Stimulated activated naive CD4-positive, alpha-beta T cell treated with Interleukin-2 at 50 U/mL for 16 hours (primary cell): ENCODE results near the gene NIPSNAP2.
"Not testable (repeated sequence)": the region's sequence is repeated elsewhere in the genome, so short reads cannot be mapped to it uniquely, and the experiment has no call there.

Experiments
- DNase-seq: peaks from one replicate; lab custom pipeline; 2025; lab: John Stamatoyannopoulos, UW

Gene NIPSNAP2

GRCh38 chr7:55964261-55965099, at the start of gene NIPSNAP2:
TSS of gene NIPSNAP2 (plus strand) at chr7:55964585. CDS start at chr7:55964610, 25 bp downstream.
- peak; percentile 50 for DNase-seq

DNA sequence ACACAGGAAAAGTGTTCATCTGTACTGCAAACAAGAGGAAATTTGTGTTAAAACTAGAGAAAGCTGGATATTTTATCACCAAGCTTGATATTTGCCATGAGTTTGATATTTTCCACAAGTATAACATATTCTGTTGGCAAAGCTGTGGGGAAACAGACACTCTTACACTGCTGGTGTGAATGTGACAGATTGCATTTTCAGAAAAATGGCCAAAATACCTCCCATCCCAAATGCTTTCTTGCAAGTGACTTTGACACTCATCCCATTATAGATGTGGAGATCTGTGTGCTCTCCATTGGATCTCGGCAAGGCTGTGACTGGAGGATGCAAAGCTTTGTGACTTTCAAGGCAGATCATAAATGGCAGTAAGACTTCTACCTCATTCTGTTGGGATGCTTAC, 46.6 kb upstream of the NIPSNAP2 start:
- DNase-seq = no peak

GRCh38 chr7:55928006-55928767, 36.2 kb upstream of the NIPSNAP2 start:
- DNase-seq = no peak

DNA sequence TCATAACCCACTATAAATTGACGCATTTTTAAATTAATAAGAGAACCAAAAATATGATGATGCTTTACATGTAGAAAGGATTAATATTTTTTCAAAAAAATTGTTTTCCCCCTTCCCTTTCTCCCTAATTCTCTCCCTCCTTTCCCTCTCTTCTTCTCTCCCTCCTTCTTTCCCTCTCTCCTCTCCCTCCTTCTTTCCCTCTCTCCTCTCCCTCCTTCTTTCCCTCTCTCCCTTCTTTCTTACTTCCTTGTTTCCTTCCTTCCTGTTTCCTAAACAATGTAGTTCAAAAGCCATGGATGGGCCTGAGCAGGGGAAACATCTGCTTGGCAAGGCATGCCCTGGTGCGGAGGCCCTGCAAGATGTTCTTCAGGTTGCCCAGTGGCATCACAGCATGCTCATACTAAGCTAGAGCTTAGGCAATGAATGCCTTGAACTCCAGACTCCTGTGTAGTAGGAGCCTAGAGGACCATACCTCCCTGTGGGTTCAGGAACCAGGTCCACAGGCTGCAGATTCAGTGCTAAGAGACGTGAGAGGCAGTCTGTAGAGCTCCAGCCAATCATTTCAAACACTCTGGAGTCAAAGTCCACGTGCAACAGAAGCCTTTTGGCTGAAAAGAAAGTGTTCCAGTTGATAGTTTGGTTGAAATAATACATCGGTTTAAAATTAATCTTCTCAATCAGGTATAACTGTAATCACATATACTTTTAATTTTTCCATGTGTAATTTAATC, 32.8 kb upstream of the NIPSNAP2 start:
- no peak for DNase-seq

- no peak for DNase-seq
Observed at GRCh38 chr7:55939514-55940123, 24.8 kb upstream of the NIPSNAP2 start.

GRCh38 chr7:55946545-55946944, 17.8 kb upstream of the NIPSNAP2 start:
- no peak for DNase-seq

DNA sequence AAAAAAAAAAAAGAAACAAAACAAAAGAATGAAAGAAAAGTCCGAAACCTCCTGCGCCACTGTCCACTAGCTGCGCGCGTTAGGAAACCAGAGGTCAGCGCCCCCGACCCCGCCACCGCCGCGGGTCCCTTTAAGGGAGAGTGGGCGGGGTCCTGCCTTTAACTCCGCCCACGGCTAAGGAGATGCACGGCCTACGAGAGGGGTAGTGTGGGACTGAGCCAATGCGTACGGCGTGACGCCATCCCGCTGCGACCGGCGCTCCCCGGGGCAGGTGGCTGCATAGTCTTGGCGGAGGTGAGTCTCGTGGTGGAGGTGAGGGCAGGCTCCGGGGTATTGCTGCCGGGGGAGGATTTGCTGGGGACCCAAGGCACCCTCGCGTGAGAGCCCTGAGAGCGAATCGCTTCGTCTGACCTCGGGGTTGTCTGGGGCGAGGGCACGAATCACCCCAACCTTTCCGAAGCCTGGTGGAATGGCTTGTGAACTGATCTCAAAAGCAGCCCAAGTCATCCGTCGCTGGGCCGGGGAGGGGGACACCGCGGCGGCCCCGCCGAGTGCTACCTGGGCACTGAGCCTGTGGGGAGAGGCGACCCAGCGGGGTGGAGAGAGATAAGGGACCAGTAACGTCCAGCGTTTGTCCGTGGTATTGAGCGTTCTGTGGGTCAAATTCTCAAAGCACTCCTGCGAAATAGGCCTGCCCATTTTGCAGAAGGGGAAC, 12.6 kb upstream of the NIPSNAP2 start, which contains the start of gene MRPS17:
TSS of gene MRPS17 (plus strand) at position 241 of the 715 bp plus-strand sequence. CDS start 1,319 bp downstream, outside the sequence.
- peak; percentile 92 for DNase-seq

DNA sequence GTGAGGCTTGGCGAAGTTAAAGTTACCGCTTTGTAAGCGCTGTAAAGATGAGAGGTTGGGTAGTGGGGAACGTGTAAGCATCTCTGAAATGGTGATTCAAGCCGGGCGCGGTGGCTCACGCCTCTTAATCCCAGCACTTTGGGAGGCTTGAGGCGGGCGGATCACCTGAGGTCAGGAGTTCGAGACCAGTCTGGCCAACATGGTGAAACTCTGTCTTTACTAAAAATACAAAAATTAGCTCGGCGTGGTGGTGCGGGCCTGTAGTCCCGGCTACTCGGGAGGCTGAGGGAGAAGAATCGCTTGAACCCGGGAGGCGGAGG, 12.1 kb upstream of the NIPSNAP2 start:
- DNase-seq = not testable (repeated sequence)

DNA sequence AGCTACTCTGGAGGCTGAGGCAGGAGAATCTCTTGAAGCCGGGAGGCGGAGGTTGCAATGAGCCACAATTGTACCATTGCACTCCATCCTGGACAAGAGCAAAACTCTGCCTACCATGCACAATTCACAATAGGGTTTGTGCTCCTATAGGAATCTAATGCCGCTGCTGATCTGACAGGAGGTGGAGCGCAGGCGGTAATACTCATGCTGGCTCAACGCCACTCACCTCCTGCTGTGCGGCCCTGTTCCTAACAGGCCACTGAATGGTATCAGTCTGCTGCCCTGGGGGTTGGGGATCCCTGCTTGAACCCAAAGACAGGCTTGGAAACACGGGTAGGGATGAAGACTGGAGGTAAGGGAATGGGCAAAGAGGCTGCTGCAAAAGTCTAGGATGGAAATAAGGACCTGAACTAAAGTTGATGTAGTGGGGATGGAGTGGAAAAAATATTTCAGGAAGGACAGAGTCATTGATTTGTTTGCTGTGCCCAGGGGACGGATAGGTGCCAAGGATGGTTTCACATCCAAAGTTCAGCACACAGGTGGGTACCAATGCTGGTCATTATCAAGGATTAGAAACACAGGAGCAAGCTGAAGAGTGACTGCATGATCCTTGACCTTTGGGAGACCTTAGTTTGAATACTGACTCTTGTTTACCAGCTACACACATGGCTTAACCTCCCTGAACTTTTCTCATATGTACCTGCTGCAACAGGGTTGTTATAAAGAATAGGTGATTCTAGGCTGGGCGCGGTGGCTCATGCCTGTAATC, 10.5 kb upstream of the NIPSNAP2 start:
- no peak for DNase-seq

DNA sequence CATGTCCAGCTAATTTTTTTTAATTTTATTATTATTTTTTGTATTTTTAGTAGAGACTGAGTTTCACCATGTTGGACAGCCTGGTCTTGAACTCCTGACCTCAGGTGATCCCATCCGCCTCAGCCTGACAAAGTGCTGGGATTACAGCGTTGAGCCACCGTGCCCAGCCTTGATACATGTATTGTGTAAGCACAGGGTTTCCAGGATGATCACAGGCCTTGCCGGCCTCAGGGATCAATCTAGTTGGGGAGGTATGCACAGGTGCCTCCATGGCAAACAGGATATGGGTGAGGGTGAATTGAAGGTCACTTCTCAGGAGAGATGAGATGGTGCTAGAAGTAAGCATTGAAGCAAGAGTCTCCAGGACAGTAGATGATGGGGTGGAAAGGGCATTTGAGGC, 7.2 kb upstream of the NIPSNAP2 start:
- no peak for DNase-seq

- no peak for DNase-seq
Observed at GRCh38 chr7:55962014-55962413, 2.4 kb upstream of the NIPSNAP2 start.

DNA sequence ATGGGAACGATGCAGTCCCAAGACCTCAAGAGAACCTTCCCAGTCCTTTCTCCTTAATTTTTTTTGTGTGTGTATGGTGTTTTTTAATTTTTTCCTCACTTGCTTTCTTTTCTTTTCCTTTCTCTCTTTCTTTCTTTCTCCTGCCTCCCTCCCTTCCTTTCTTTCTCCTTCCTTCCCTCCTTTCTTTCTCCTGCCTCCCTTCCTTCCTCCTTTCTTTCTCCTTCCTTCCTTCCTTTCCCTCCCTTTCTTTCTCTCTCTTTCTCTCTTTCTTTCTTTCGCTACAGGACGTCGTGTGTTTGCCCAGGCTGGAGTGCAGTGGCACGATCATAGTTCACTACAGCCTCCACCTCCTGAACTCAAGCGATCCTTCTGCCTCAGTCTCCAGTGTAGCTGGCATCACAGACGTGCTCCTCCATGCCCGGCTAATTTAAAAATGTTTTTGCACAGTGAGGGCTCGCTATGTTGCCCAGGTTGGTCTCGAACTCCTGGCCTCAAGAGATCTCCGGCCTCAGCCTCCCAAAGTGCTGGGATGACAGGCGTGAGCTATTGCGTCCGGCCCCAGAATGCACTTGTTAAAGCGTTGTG, 709 bp upstream of the NIPSNAP2 start:
- DNase-seq = no peak

DNA sequence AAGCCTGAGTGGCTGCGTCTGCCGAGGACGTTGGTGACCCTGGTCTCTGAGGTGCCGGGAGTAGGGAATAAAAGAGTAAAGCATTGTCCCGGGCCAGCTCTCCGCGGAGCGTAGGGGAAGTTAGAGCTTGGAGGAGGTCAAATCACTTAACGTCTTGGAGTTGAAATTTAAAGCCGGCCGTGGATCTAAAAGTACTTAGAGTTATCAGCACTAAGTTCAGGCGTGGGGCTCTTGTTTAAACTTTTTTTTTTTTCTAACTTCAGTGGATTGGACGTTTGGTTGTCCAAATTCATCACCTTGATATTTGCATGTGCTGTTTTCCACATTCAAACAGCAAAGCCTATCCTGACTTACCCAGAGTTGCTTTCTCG, 700 bp downstream of the NIPSNAP2 start:
- no peak for DNase-seq

DNA sequence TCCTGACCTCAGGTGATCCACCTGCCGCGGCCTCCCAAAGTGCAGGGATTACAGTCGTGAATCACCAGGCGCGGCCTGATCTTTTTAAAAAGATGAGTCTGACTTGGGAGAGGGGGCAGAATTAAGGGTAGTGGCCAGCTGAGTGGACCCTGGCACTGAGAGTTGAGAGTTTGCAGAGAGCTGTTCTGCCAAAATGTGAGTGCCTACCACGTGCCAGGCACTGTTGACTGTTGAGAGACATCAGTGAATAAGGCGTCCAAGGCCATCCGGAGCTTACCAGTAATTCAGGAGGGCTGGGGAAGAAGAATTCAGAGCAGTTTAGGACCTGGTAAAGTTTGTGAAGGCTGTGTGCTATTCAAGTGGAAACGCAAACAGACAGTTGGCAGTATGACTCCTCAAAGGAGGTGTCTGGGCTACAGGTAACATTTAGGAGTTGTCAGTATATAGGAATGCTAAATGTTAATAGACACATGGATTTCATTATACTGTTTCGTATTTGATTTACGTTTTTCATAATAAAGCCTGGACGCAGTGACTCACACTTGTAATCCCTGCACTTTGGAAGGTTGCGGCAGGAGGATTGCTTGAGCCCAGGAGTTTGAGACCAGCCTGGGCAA, 1.5 kb downstream of the NIPSNAP2 start:
- no peak for DNase-seq

DNA sequence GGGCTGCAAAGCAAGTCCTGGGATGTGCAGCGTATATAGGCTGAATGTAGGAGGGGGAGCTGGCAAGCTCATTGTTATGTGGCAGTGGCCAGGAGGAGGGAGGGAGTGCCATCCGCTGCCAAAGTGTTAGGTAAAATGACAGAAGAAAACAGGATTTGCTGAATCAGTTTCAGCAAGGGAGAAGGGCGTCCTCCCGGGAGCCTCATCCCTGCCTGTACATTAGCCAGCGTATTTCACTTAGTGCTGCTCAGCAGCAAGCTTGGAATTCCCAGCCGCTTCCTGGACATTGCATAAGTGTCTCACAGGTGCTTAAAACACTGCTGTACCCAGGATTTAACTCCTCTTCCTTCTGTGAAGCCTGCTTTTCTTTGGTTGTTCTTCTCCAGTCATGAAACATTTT, 2.5 kb downstream of the NIPSNAP2 start:
- no peak for DNase-seq

GRCh38 chr7:55969391-55969790, 5.0 kb downstream of the NIPSNAP2 start:
- no peak for DNase-seq

DNA sequence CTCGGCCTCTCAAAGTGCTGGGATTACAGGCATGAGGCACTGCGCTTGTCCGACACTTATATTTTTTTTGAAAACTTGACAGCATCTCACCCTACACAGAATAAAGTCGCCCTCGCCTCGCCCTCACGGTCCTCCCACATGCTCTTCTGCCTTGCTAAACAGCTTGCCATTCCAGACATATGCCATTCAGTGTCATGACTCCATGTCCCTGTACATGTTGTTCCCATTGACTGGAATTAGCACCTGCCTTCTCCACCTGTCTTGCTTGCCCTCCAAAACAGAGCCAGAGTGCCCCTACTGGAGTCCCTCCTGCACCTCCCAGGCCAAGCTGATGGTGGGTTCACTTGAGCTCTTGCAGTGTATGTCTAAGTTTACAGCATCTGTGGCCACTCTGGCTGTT, 6.2 kb downstream of the NIPSNAP2 start:
- DNase-seq = no peak

DNA sequence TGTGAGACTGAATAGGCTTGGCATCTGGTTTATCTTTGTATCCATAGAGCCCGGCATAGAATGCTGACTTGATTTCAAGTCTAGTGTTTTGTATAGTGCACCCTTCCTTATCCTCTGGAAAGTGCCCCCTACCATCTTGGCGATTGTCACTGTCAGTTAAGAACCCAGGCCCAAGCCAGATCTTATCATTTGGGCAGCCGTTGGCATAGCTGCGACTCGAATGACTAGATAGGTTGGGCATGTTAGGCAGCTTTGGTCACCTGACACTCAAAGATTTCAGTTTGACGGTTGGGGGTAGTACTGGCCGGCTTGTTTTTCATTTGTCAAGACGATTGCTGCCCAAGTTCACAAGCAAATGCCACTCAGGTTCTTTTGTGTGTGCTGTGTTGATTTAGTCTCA, 6.6 kb downstream of the NIPSNAP2 start:
- no peak for DNase-seq

DNA sequence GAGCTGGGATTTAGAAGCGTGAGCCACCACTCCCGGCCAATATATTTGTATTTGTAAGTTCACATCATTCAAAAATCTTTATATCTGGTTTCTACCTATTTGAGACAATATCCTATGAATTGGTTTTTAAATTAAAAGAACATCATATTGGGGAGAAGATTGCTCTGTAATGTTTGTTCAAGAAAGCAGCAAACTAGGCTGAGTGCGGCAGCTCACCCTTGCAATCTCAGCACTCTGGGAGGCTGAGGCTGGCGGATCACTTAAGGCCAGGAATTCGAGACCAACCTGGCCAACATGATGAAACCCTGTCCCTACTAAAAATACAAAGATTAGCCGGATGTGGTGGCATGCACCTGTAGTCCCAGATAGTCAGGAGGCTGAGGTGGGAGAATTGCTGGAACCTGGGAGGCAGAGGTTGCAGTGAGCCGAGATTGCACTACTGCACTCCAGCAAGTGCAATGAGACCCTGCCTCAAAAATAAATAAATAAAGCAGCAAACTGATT, 9.4 kb downstream of the NIPSNAP2 start:
- no peak for DNase-seq
